Panc1 (cell line): ENCODE measurements around the gene ACYP2. TPM values are rescaled to one million over a fixed set of nuclear protein-coding genes. Genes with fewer than 3 reads are reported as not detected.

ENCODE experiments used
- ATAC-seq: fragments of 200-7000 bp; cut with Tn5 transposase; 2 replicates; pipeline ENCODE4 v1.9.1; 2020; ENCODE audit warnings: mild to moderate bottlenecking, moderate library complexity
- BruUV-seq: library from RNA; stranded (reverse); fragments of 400-500 nt; replicated peaks from 2 replicates; lab custom pipeline; 2021; lab: Mats Ljungman, UMichigan
- CTCF ChIA-PET: fragments of 300-600 bp; sonication (Branson Sonifier 250); formaldehyde crosslinking; loops from one replicate; lab custom pipeline; 2022; ENCODE audit warnings: antibody characterized with exemption; lab: Charles Lee
- POLR2A ChIA-PET: fragments of 300-600 bp; sonication (Branson Sonifier 250); formaldehyde crosslinking; loops from one replicate; lab custom pipeline; 2022; ENCODE audit warnings: antibody characterized with exemption; lab: Charles Lee
- DNase-seq: peaks from one replicate; pipeline ENCODE4 v3.0.0-alpha.2; 2010; ENCODE audit warnings: low read depth, low spot score
- H3K27ac ChIP-seq: 2 replicates; pipeline ENCODE4 v1.5.1; 2011; ENCODE audit warnings: mild to moderate bottlenecking, low read length, inconsistent platforms
- H3K27me3 ChIP-seq: fragments of 200-500 bp; sonication (Bioruptor generic); 2 replicates; pipeline ENCODE4 v1.6.0; 2014; ENCODE audit warnings: low read length, inconsistent platforms; ENCODE audit not compliant: control insufficient read depth, insufficient read depth
- H3K36me3 ChIP-seq: fragments of 200-500 bp; sonication (Bioruptor generic); 2 replicates; pipeline ENCODE4 v1.5.1; 2014; ENCODE audit warnings: inconsistent platforms, mild to moderate bottlenecking, low read length, moderate library complexity; ENCODE audit not compliant: control insufficient read depth, insufficient read depth
- H3K4me1 ChIP-seq: 2 replicates; pipeline ENCODE4 v1.5.1; 2011; ENCODE audit warnings: inconsistent platforms, mild to moderate bottlenecking, low read length, moderate library complexity; ENCODE audit not compliant: control insufficient read depth, insufficient read depth
- H3K4me3 ChIP-seq, 2 experiments: 2 replicates each; pipeline ENCODE4 v1.5.1; 2011 to 2012; ENCODE audit warnings: low read depth in 2 of 2, low read length in 2 of 2, mild to moderate bottlenecking in 2 of 2, inconsistent platforms in 1 of 2, moderate library complexity in 1 of 2
- H3K9me3 ChIP-seq: fragments of 200-500 bp; sonication (Bioruptor generic); 2 replicates; pipeline ENCODE4 v1.5.1; 2014; ENCODE audit warnings: low read depth, mild to moderate bottlenecking, inconsistent platforms, low read length, moderate library complexity; ENCODE audit not compliant: control insufficient read depth, insufficient read depth
- POLR2AphosphoS5 ChIP-seq: IDR thresholded peaks from 2 replicates; pipeline ENCODE4 v1.6.1; 2012; ENCODE audit warnings: mild to moderate bottlenecking, low read depth, low read length, moderate library complexity
- SIN3A ChIP-seq: IDR thresholded peaks from 2 replicates; pipeline ENCODE4 v1.6.1; 2012; ENCODE audit warnings: low read depth, mild to moderate bottlenecking, low read length, moderate library complexity, borderline replicate concordance; ENCODE audit not compliant: insufficient read depth
- TCF7L2 ChIP-seq: IDR thresholded peaks from 2 replicates; pipeline ENCODE4 v1.6.1; 2011; ENCODE audit warnings: mild to moderate bottlenecking, low read depth, low read length, inconsistent platforms
- in situ Hi-C: cut with HindIII; loops from 2 replicates; pipeline ENCODE4 v1.10.0; 2016; ENCODE audit warnings: low sequenced_read_pairs, low pct_unique_long_range_greater_than_20kb
- intact Hi-C: fragments of 100-400 bp; cut with micrococcal nuclease; formaldehyde crosslinking; loops from one replicate; pipeline ENCODE4 v1.10.0; 2022; ENCODE audit not compliant: unreplicated experiment
- total RNA-seq: library from RNA; stranded (reverse); gene quantifications from one replicate; pipeline ENCODE4 v1.2.1, GENCODE V29; 2021; ENCODE audit not compliant: unreplicated experiment
- TF ChIP-seq, protein P1 (sequence below), 2 experiments: IDR thresholded peaks; 2 replicates each; pipeline ENCODE4 v1.6.1; 2011 to 2012; ENCODE audit warnings: low read depth in 2 of 2, control low read depth in 1 of 2, low read length in 1 of 2, mild to moderate bottlenecking in 1 of 2, moderate library complexity in 1 of 2; ENCODE audit not compliant: insufficient read depth in 1 of 2
- TF ChIP-seq, protein P2 (sequence below): fragments of 450-650 bp; IDR thresholded peaks from 2 replicates; pipeline ENCODE4 v1.5.1; 2017; ENCODE audit warnings: mild to moderate bottlenecking

The ACYP2 gene
- total RNA-seq, 1 experiment from 2014 or later: 11.5 TPM

DNA sequence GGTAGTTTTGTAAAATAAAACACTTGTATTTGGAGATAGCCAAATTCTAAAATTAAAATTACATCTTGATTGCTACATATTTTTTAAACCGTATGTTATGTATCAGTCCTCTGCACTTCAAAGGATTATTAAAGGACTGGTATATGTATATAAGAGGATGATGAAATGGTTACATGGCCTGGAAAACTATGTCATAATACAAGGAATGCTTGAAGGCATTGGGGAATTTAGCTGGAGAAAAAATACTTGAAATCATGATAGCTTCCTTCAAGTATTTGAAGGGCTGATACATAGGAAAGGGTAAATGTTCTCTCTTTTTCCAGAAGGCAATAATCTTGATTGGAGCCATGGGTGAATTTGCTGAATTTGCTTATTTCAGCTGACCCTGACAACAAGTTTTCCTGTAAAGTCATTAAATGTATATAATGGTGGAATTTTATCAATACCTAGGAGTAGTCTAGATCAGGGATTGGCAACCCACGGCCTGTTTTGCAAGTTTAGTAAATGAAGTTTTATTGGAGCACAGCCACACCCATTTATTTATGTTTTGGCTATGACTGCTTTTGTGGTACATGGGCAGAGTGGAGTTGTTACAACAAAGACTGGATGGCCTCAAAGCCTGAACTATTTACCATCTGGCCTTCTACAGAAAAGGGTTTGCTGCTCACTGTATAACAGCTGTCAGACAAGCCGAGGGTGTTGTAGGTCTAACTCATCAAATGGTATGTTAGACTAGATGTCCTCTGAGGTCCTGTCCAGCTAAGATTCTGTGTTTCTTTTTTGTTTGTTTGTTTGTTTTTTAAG lies 34.4 kb downstream of the ACYP2 start:
- in situ Hi-C loops (no loop called here), intact Hi-C loops (no loop called here)
- H3K27ac ChIP-seq: no peak overlapping the region
- H3K36me3 ChIP-seq: no peaks in the 10 kb centered on the region
- no TSS peak for BruUV-seq
- no peaks in the 10 kb centered on the region for H3K4me1 ChIP-seq
- H3K9me3 ChIP-seq: no peaks in the 10 kb centered on the region
- H3K4me3 ChIP-seq: no peak overlapping the region
- ChIA-PET POLR2A (no interaction called here), CTCF (no interaction called here)
- TF ChIP-seq, protein P1, sequence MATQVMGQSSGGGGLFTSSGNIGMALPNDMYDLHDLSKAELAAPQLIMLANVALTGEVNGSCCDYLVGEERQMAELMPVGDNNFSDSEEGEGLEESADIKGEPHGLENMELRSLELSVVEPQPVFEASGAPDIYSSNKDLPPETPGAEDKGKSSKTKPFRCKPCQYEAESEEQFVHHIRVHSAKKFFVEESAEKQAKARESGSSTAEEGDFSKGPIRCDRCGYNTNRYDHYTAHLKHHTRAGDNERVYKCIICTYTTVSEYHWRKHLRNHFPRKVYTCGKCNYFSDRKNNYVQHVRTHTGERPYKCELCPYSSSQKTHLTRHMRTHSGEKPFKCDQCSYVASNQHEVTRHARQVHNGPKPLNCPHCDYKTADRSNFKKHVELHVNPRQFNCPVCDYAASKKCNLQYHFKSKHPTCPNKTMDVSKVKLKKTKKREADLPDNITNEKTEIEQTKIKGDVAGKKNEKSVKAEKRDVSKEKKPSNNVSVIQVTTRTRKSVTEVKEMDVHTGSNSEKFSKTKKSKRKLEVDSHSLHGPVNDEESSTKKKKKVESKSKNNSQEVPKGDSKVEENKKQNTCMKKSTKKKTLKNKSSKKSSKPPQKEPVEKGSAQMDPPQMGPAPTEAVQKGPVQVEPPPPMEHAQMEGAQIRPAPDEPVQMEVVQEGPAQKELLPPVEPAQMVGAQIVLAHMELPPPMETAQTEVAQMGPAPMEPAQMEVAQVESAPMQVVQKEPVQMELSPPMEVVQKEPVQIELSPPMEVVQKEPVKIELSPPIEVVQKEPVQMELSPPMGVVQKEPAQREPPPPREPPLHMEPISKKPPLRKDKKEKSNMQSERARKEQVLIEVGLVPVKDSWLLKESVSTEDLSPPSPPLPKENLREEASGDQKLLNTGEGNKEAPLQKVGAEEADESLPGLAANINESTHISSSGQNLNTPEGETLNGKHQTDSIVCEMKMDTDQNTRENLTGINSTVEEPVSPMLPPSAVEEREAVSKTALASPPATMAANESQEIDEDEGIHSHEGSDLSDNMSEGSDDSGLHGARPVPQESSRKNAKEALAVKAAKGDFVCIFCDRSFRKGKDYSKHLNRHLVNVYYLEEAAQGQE (IDR thresholded peaks at IDR 0.05; ENCODE audit: insufficient read depth in 1 of 2, low read depth in 2 of 2, low read length in 1 of 2): no peak
- TF ChIP-seq SIN3A (no peak), TCF7L2 (no peak), POLR2AphosphoS5 (no peak)
- TF ChIP-seq, protein P2, sequence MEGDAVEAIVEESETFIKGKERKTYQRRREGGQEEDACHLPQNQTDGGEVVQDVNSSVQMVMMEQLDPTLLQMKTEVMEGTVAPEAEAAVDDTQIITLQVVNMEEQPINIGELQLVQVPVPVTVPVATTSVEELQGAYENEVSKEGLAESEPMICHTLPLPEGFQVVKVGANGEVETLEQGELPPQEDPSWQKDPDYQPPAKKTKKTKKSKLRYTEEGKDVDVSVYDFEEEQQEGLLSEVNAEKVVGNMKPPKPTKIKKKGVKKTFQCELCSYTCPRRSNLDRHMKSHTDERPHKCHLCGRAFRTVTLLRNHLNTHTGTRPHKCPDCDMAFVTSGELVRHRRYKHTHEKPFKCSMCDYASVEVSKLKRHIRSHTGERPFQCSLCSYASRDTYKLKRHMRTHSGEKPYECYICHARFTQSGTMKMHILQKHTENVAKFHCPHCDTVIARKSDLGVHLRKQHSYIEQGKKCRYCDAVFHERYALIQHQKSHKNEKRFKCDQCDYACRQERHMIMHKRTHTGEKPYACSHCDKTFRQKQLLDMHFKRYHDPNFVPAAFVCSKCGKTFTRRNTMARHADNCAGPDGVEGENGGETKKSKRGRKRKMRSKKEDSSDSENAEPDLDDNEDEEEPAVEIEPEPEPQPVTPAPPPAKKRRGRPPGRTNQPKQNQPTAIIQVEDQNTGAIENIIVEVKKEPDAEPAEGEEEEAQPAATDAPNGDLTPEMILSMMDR: no peak
- no peaks in the 10 kb centered on the region for H3K27me3 ChIP-seq
- ATAC-seq: no peak
- DNase-seq: no peak

DNA sequence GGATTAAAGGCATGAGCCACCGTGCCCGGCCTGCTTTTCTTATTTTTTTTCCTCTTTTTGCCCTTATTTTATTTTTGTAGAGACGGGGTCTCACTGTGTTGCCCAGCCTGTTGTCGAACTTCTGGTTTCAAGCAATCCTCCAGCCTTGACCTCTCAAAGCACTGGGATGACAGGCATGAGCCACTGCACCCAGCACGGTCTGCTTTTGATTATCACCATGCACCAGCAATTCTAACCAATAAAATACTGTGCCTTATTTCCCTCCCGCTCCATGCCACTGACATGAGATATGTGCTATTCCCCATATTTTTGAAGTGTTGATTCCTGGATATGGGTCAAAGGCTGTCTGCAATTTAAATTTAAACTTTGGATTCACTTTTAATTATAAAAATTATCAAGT lies 42.9 kb downstream of the ACYP2 start:
- no TSS peak for BruUV-seq
- CTCF ChIA-PET: no interaction called here
- TF ChIP-seq POLR2AphosphoS5 (no peak), SIN3A (no peak)
- TF ChIP-seq, protein P1 (IDR thresholded peaks at IDR 0.05; ENCODE audit: insufficient read depth in 1 of 2, low read depth in 2 of 2, low read length in 1 of 2): no peak
- DNase-seq (no peak), ATAC-seq (no peak)
- H3K4me1 ChIP-seq: no peaks in the 10 kb centered on the region
- no peak overlapping the region for H3K4me3 ChIP-seq
- in situ Hi-C loops (no loop called here), intact Hi-C loops (no loop called here)
- no peaks in the 10 kb centered on the region for H3K9me3 ChIP-seq
- no peaks in the 10 kb centered on the region for H3K36me3 ChIP-seq
- H3K27ac ChIP-seq: no peak overlapping the region
- H3K27me3 ChIP-seq: no peaks in the 10 kb centered on the region
- POLR2A ChIA-PET: no interaction called here
